UCSD-AML1 (cell line): ENCODE results near the gene PACRG.
"Not testable (repeated sequence)": the region's sequence is repeated elsewhere in the genome, so short reads cannot be mapped to it uniquely, and the experiment has no call there.

Source experiments
- DNase-seq: peaks from one replicate; lab custom pipeline; 2025; ENCODE audit not compliant: unreplicated experiment; lab: John Stamatoyannopoulos, UW

Gene PACRG

GRCh38 chr6:162727322-162728182, at the start of gene PACRG, which contains the start of gene PRKN:
TSS of gene PACRG (plus strand) at chr6:162727974.
TSS of gene PRKN (minus strand) at chr6:162727766.
- peak; percentile 94 for DNase-seq

- not testable (repeated sequence) for DNase-seq
These were observed 48.9 kb upstream of the PACRG start for GRCh38 chr6:162678896-162679295.

- no peak for DNase-seq
These were observed 48.1 kb upstream of the PACRG start for GRCh38 chr6:162679681-162680080.

- no peak for DNase-seq
These were observed 47.4 kb upstream of the PACRG start for GRCh38 chr6:162680367-162680766.

- DNase-seq = no peak
These were observed 46.9 kb upstream of the PACRG start for GRCh38 chr6:162680871-162681270.

GRCh38 chr6:162681447-162681846, 46.3 kb upstream of the PACRG start:
- DNase-seq = no peak

- DNase-seq = no peak
These were observed 44.6 kb upstream of the PACRG start for GRCh38 chr6:162683135-162683534.

GRCh38 chr6:162684052-162684451, 43.7 kb upstream of the PACRG start:
- DNase-seq = no peak

- DNase-seq = no peak
These were observed 42.8 kb upstream of the PACRG start for GRCh38 chr6:162684961-162685360.

- DNase-seq = no peak
These were observed 42.2 kb upstream of the PACRG start for GRCh38 chr6:162685586-162685985.

GRCh38 chr6:162688751-162689345, 38.9 kb upstream of the PACRG start:
- DNase-seq = no peak

- no peak for DNase-seq
These were observed 37.6 kb upstream of the PACRG start for GRCh38 chr6:162690158-162690557.

GRCh38 chr6:162697872-162698403, 29.8 kb upstream of the PACRG start:
- DNase-seq = no peak

- DNase-seq = no peak
These were observed 29.3 kb upstream of the PACRG start for GRCh38 chr6:162698440-162698839.

GRCh38 chr6:162699961-162700360, 27.8 kb upstream of the PACRG start:
- no peak for DNase-seq

GRCh38 chr6:162700966-162701365, 26.8 kb upstream of the PACRG start:
- DNase-seq = no peak

- no peak for DNase-seq
These were observed 26.2 kb upstream of the PACRG start for GRCh38 chr6:162701551-162701950.

- DNase-seq = no peak
These were observed 25.3 kb upstream of the PACRG start for GRCh38 chr6:162702446-162702845.

- no peak for DNase-seq
These were observed 23.8 kb upstream of the PACRG start for GRCh38 chr6:162704001-162704400.

GRCh38 chr6:162705736-162706135, 22.0 kb upstream of the PACRG start:
- no peak for DNase-seq

- DNase-seq = no peak
These were observed 21.5 kb upstream of the PACRG start for GRCh38 chr6:162706232-162706631.

GRCh38 chr6:162708971-162709370, 18.8 kb upstream of the PACRG start:
- DNase-seq = no peak
